HG03565 (cell line): ENCODE data around the gene ETNK2.
"Not testable (repeated sequence)": the region's sequence is repeated elsewhere in the genome, so short reads cannot be mapped to it uniquely, and the experiment has no call there.

ENCODE experiments used
- ATAC-seq: cut with Tn5 transposase; IDR thresholded peaks from one replicate; pipeline ENCODE4 v1.9.1; 2021; ENCODE audit warnings: mild to moderate bottlenecking, moderate library complexity; ENCODE audit not compliant: unreplicated experiment

The ETNK2 gene

GRCh38 chr1:204103431-204103741 is 48.5 kb downstream of the ETNK2 start:
- ATAC-seq, result no peak

- no peak for ATAC-seq
Observed at GRCh38 chr1:204102739-204103430, 49.0 kb downstream of the ETNK2 start.

- no peak for ATAC-seq
Observed at GRCh38 chr1:204102029-204102611, 49.7 kb downstream of the ETNK2 start.

GRCh38 chr1:204099754-204100153 is 52.1 kb downstream of the ETNK2 start:
- ATAC-seq, result not testable (repeated sequence)

DNA sequence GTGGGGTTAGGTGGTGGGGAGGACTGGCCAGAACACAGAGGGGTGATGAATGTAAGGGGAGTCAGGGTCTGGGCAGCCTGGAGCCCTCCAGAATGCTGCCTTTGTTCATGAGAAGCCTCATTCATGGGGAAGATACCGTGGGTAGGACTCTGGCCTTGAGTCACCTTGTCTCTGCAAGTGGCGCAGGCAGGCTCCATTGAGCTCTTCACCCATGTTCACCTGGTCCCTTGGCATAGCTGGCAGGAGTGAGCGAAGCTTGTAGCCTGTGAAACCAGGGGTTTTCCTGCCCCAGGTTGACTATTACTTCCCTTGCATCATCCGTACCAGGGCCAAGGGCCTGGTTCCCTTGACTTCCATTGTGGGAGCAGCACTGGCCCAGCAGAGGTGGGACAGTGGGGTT is 53.2 kb downstream of the ETNK2 start:
- no peak for ATAC-seq

DNA sequence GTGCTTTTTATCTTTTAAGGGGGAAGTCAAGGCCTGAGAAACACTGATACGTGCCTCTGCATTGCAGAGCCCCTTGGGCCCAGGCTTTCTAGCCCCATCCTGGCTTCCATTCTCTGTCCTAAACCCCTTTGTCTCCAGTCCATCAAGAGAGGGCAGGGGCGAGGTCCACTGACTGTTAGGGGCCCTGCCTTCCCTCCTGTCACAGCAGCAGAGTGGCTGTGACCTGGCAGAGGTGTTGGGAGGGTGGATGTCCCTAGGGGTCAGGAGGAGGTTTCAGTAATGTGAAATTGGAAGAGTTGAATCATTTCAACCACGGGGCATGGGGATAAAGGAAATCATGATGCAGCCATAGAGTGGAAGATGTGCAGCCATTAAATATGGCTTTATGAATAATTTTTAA is 54.9 kb downstream of the ETNK2 start:
- ATAC-seq, result no peak

GRCh38 chr1:204094856-204095634 is 56.8 kb downstream of the ETNK2 start:
- no peak for ATAC-seq

DNA sequence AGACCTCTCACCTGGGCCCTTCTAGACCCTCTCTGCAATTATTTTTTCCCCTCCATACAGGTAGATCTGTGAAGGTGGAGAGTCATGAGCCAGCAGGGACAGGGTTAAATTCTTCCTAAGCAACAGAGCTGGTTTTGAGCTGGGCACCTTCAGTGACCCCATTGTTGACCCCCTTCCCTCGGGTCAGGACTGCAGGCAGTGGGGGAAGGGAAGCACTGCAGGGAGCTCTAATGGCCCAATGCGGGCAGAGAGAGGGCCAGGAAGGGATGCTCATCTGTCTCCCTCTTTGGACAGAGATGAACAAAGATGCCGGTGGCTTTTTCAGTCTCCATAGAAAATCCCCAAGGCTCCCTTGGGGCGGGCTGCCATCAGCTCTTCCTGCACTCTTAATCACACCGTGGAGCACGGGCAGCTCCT is 57.5 kb downstream of the ETNK2 start:
- ATAC-seq, result no peak

DNA sequence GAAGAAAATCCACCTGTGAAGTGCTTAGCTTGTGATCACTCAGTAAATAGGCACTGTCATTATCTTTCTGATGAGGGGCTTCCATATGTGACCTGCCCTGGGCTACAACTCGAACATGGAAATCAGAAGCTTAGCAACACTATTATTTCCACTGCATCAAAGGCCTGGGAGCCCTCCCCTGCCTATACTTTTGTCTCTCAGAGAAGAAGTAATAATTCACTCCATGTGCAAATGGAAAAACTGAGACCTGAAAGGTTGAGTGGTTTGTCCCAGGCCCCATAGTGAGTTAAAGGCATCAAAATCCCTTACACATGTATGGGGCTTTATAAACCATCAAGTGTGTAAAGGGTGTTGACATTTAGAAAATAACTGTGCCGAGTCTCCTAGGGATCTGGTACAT is 58.1 kb downstream of the ETNK2 start:
- ATAC-seq, result no peak

- no peak for ATAC-seq
Observed at GRCh38 chr1:204093421-204093717, 58.5 kb downstream of the ETNK2 start.

DNA sequence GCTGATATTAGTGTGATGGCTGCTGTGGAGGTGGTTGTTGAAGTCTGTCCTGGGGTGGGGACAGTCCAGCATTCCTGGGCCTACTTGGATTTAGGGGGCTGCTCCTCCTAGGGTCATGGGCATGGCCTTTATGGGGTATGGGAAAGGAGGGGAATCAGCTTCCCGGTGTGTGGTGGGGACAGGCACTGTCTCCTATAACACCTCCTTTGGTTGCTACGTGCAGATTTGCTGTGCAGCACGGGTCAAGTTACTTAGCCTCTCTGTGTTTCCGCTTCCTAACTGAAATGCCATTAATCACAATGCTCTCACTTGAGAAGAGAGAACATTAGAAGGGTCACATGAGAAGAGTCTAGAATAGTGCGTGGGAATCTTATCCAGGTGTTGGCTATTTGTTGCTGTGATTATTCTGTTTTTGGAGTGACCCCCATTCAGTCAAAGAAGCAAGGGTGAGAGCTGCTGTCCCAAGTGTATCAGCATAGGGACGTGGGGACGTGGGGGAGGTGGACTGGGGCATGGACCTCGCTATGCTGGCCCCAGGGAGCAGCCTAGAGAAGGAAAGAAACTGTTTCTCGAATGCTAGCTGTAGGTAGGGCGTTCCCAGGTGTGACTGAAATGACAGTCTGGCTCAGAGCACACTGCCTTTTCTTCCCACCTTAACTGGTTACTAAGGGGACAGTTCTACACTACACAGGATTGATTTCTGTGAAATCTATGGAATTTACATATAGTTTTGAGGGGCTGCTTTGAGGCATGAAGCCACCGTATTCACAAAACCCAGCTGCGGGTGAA is 59.0 kb downstream of the ETNK2 start:
- ATAC-seq, result no peak

- no peak for ATAC-seq
Observed at GRCh38 chr1:204091787-204092312, 60.0 kb downstream of the ETNK2 start.

GRCh38 chr1:204091066-204091465 is 60.8 kb downstream of the ETNK2 start:
- ATAC-seq, result no peak

- ATAC-seq, result not testable (repeated sequence)
Observed at GRCh38 chr1:204090132-204090531, 61.7 kb downstream of the ETNK2 start.

- ATAC-seq, result no peak
Observed at GRCh38 chr1:204089044-204089751, 62.6 kb downstream of the ETNK2 start.

GRCh38 chr1:204088596-204088995 is 63.2 kb downstream of the ETNK2 start:
- no peak for ATAC-seq

DNA sequence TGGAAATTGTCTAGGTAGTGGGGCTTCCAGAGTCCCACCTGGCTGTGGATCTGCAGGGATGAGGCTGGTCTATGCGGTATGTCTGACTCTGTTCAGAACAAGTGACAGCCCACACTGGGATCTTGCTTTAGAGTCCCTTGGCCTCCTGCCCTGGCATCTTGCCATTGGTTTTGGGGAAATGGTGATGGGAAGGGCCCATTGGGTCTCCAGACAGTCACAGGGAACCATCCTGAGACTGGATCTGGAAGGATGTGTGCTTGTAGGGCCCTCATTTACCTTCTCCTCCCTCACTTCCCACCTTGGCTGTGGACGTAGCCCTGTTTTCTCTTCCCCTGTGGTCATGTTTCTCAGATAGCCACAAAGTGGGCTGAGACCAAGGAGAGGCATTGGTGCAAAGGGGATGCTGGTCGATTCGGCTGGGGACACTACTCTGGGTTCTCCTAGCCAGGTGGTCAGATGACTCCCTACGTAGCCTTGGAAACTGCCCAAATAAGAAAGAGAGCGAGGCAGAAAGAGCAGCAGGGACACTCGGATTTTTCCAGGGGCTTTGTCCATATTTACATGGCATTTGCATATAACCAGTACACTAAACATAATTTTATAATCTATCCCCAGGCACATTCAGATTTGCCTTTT is 63.8 kb downstream of the ETNK2 start:
- ATAC-seq, result no peak

- ATAC-seq, result no peak
Observed at GRCh38 chr1:204087181-204087892, 64.5 kb downstream of the ETNK2 start.

GRCh38 chr1:204085876-204086275 is 66.0 kb downstream of the ETNK2 start:
- ATAC-seq, result no peak
